Stimulated activated CD8-positive, alpha-beta memory T cell treated with anti-CD3 and anti-CD28 coated beads, Interleukin-12 subunit alpha, Interleukin-12 subunit beta, amount 100 ng/mL, for 1 hour (primary cell): ENCODE measurements around the gene EPHA2.

ENCODE experiments used
- DNase-seq: peaks from one replicate; pipeline ENCODE4 v3.0.0-alpha.2; 2020; ENCODE audit warnings: low read depth

Gene EPHA2

GRCh38 chr1:16149702-16150488, 6.0 kb downstream of the EPHA2 start:
- no peak for DNase-seq

- no peak for DNase-seq
Observed at GRCh38 chr1:16149146-16149545, 6.7 kb downstream of the EPHA2 start.

- DNase-seq = no peak
Observed at GRCh38 chr1:16148329-16149092, 7.4 kb downstream of the EPHA2 start.

- DNase-seq = no peak
Observed at GRCh38 chr1:16147156-16147926, 8.5 kb downstream of the EPHA2 start.

GRCh38 chr1:16146279-16147155, 9.4 kb downstream of the EPHA2 start:
- DNase-seq = no peak

GRCh38 chr1:16145662-16146278, 10.1 kb downstream of the EPHA2 start:
- DNase-seq = no peak

- DNase-seq = no peak
Observed at GRCh38 chr1:16145030-16145661, 10.7 kb downstream of the EPHA2 start.

- no peak for DNase-seq
Observed at GRCh38 chr1:16144325-16145029, 11.4 kb downstream of the EPHA2 start.

- DNase-seq = no peak
Observed at GRCh38 chr1:16143566-16144324, 12.1 kb downstream of the EPHA2 start.

- DNase-seq = no peak
Observed at GRCh38 chr1:16143005-16143565, 12.8 kb downstream of the EPHA2 start.

- DNase-seq = no peak
Observed at GRCh38 chr1:16142383-16142995, 13.4 kb downstream of the EPHA2 start.

- DNase-seq = no peak
Observed at GRCh38 chr1:16141573-16142336, 14.1 kb downstream of the EPHA2 start.

GRCh38 chr1:16140068-16140596, 15.7 kb downstream of the EPHA2 start:
- DNase-seq = no peak

GRCh38 chr1:16139473-16139962, 16.4 kb downstream of the EPHA2 start:
- DNase-seq = no peak

GRCh38 chr1:16138772-16139221, 17.1 kb downstream of the EPHA2 start:
- DNase-seq = no peak

GRCh38 chr1:16137890-16138467, 17.9 kb downstream of the EPHA2 start:
- no peak for DNase-seq

- DNase-seq = no peak
Observed at GRCh38 chr1:16135501-16135900, 20.4 kb downstream of the EPHA2 start.
